K562 treated with DMSO at 1 percent for 48 hours (cell line): Measurements from ENCODE around the gene DCK. TPM values are rescaled to one million over a fixed set of nuclear protein-coding genes. Genes with fewer than 3 reads are reported as not detected.

Experiments used
- total RNA-seq: library from RNA; unstranded; fragments of 300-600 nt; gene quantifications from 2 replicates; pipeline ENCODE4 v1.2.3, GENCODE V29; 2022; ENCODE audit warnings: low replicate concordance; ENCODE audit errors: extremely low read depth

Gene DCK
- not detected in 2 replicates for total RNA-seq

GRCh38 chr4:70993181-70994068 lies at the start of gene DCK:
Gene DCK (plus strand): TSS chr4:70993649. CDS start chr4:70993836, 187 bp downstream.

Other genes with a start within 250 kb of the DCK start
- not detected in 2 replicates for gene GRSF1, start 153.8 kb upstream of the DCK start, total RNA-seq
- gene MOB1B, start 91.3 kb upstream of the DCK start, total RNA-seq = not detected in 2 replicates